ENCODE data around the gene HOXA11.

The HOXA11 gene

DNA sequence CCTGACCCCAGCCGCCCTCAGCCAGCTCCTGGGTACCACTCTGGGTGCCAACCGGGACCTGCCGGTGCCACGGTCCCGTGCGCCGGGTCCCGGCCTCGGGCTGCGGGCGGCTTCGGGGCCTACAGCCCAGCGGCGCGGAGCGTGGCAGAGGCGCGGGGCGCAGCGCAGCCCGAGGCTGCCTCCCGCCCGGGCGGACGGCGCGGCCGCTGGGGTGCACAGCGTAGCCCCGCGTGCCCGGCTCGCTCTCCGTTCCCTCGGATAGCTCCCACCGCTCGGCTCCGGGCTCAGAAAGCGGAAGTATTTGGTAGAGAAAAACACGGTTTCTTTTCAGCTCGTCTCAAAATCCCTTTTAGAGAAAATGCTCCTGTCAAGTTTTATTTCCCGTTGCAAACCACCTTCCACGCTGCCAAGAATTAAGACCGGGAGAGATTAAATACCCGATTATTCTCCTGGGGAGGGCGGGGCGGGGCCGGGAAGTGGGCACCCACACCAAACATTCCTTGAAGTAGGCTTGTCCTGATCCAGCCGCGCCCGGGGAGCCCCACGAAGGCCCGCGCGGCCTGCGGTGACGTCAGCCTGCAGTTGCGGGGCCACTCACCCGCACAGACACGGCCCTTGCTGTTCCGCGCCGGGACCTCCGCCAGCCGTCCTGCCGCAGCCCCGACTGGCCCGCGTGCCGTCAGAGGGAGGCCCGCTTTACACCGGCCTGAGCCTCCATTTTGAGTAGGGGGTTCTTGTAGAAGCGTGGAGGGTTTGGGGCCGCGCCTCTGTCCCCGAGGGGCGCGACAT lies 7.7 kb upstream of the HOXA11 start:
- peak; percentile 53 for DNase-seq

DNA sequence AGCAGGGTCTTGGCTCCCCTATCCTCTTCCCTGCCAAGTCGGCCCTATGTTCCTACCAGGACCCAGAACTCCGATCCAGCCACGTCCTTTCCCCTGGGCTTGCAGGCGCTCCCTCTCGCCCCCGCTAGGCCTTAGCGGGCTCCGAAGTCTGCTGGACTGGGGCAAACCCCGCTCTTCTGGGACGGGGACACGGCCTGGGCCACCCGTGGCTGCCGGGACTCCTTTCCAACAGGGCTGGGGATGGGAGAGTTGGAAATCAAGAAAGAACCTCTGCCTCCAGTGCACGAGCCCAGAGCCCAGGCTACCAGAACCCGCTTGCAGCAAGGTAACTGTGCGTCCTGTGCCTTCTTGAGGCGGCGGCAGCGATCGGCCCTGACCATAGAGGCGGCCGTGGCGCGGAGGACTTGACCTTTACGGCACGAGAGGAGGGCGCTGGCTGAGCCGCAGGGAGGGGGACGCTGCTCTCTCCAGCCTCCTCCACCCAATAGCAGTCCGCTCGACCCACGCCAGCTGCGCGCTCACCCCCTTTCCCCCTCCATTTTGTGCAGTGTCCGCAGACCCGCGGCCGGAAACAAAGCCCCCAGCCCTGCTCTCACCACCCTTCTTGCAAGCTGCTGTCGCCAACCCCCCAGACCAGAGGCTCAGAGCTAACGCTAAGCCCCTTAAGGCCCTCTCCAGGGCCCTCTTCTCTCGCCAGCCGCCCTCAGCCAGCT lies 7.0 kb upstream of the HOXA11 start:
- DNase-seq: peak; percentile 57

DNA sequence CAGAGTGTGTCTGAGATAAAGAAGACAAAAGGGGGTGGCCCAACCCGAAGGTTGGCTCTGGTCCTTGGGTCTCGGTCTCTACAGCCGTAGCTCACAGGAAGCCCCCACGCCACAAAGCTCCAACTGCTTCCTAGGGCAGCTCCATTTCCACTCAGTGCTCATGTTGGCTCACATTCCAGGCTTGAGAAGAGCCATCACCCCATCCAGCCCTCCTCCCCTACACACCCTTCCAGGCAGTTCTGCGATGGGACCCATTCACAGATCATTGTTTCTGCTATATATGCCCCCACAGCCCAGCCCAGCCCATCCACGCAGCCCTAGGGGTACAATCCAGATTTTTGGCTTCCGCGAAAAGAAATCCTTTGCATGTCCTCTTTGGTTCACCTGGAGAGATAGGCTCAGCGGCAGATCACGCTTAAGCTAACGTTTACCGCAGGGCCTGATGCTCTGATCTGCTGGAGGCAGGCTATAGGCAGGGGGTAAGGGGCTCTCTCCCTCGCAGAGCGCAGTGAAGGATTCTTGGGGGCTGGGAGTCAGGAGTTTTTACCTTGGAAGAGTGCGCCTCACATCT lies 6.2 kb upstream of the HOXA11 start:
- peak; percentile 46 for DNase-seq

DNA sequence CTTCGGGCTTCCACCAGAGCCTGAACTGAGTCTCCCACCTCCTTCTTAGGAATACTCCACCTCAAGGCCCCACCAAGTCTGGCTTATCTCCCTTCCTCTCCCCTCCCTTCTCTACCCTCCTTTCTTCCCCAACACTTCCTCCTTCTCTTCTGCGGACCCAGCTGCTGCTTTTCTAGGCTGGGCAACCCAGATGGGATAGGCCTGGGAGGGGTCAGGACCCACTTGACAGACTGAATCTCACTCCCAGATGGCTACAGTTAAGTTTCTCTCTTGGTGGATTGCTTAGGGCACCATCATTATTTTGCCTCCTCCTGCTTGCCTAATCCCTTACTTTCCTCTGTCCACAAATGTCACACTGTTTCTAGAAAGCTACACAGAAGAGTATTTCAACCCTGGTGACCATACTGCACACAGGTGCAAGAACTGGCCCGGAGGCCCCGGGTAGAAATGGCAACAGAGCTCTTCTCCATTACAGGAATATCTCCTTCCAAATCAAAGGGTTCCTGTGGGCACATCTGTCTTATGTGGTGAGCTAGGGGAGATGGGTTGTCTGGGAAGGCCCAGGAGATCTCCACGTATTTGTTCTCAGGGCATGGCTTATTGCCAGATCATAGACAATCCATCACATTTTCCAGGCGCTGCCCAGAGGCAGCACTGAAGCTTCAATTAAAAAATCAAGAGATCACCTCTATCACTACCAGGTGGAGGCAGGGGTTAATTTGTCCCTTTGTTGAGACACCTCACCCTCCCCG lies 5.1 kb upstream of the HOXA11 start:
- peak; percentile 39 for DNase-seq

DNA sequence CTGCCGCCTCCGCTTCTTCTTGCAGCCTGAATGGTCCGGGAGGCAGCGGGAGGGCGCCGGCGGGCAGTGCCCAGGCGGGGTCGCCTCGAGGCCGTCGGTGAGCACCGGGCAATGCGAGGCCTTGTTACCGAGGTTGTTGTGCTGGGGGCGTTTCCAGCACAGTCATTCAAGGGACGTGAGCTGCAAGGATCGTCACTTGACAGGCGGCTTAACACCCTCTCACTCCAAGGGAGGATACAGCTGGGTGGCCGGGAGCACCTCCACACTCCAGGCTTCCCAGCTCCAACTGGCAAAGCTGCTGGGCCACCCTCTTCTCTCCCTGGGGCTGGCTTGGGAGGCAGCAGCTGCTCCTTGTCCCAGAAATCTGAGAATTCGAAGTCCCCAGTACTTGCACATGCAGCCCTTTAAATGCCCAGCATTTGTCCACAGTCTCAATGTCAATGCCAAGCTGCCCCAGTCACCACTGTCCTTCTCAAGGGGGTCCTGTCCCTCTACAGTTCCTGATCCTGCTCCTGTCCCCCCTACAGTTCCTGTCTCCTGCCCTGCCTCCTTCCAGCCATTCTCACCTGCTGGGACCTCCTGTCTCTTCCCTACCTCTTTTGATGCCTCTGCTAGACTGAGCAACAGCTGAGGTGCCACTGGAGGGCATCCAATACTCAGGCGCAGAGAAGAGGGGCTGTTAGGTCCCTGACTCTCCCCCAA lies 4.4 kb upstream of the HOXA11 start:
- peak; percentile 51 for DNase-seq

DNA sequence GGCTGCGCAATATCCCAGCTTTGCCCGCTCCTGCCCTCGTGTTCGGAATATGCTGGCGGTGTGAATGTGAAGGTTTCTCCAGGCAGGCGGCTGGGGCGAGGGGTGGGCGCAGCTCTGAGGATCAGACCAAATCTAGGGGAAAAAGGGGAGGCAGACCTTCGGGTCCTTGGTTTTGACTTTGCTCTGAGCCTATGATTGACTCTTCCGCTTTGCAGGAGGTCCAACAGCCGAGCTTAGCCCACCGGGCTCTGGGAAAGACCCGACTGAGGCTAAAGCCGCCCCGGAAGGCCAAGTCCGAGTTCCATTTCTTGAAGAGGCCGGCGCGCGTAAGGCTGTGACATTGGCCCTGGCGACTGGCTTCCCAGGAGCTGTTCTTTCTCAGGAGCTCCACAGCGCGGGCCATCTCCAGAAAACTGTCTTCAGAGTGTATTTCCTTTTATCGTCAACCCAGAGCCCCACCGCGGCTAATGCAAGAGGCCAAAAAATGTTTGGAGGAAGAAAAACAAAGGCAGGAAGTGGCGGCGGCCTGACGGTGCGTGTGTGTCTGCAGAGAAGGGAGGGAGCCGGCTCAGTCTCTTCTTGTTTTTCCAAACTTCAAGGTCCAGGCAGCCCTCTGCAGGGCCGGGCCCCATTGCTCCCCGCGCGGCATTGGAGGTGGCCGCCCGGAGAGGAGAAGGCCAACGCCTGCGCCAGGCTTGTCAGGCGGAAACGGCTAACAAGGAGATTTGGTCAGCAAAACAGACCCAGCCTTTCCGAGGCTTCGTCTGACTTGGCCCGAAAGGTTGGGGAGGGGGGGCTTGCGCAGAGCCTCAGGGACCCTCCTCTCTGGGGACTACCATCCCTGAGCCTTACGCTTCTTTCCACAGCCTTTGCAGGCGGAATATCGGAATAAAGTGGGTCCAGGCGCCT lies 3.6 kb upstream of the HOXA11 start:
- DNase-seq: peak; percentile 59

DNA sequence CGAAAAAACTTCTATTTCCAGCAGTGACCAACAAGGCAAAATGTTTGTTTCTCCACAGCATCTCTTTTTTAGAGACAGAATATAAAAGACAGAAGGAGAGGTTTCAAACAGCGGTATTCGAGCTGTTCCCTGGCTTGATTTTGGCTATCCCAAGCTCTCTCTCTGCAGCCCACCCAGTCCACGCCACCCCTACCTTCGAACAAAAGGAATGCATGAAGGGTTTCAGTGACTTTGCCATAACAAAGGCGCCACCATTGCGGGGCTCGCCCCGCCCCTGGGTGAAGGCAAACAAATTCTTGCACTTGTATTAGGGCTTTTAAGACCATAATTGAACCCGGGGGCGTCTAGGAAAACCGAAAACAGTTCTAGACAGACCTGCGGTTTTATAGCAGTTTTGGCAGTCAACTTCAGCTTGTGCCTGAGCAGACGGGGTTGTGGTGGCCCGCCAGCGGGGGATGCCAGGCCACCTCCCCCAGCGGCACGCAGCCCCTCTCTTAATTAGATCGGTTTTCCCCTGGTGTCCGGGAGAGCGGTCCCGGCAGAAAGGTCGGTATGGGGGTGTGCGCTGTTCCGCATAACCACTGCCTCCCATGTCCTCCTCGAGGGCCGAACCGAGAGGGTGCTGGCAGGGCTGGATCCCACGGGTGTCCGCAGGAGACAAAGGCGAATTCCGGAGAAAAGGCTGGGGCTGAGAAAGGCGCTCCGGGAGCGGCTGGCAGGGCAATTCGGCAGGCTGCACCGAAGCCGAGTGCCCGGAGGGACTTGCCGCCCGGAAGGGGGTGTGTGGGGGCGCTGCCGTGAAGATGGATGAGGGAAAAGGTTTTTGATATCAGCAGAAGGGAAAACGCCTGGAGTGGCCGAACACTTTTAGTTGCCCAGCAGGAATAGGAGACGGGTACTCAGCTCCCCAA lies 2.7 kb upstream of the HOXA11 start:
- DNase-seq: peak; percentile 55

DNA sequence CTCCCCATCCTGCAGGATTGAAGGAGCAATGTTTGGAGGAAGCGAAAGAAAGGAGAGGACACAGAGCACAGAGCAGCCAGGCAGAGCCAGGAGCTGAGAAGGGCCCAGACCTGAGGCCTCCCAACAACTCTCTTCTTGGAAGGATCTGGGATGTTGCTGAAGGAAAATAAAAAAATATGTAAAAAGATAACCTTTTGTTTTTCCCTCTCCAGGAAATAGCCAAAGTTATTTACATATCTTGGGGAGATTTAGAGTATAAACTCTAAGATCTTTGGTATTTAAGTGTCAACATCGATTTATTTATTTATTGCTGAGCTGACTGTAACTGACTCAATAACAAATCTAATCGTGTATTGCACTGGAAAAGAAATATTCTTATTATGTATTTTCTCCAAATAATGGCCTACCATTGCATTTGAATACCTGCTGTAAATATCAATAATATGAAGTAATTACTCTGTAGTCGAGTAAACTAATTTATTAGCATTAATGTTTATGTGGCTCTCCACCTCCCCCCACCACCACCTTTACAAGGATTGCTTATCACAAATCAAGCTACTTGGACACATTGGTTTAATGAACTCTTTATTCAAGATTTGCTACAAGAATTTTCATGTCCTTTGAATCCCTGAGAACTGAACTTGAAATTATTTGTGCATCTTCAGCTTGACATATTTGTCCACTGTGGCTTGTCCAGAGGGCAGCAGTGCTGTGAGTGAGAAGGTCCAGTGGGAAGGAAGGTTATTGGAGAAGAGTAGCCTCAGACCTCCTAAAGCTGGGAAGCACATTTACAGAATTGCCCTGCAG lies 1.8 kb upstream of the HOXA11 start:
- DNase-seq: no peak

DNA sequence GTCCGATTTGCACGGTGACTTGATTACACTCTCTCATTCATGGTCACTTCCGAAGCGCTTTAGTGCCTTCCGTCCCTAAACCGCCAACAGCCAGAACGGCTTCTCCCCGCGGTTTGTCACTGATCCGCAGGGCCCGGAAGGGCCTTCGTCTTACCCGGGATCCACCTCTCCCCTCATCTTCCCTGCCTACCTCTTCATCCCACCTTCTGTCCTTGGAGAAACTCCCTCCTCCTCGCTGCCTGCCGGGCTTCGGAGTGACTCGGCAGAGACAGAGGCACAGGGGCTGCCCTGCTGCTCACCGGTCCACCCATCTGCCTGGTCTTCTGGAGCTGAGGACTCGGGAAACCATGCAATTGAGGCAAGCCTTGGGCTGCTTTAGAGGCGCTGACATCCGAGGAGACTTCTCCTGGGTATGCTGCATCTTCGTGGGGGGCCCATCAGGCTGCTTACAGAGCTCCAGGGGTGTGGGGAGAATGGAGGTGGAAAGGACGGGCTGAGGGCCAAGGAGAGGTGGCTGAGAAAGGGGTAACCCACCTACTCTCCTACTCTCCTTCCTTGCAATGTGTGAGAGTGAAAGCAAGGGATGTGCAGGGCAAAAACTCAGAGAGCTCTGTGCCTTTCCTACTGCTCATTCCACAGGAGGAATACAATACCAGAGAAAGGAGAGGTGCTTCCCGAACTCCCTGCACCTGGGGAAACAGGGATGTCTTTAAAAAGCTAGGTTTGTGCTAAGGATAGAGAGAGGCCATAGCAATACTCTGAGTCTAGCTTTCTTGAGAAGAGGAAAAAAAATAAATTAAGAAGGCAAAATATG lies 1.0 kb upstream of the HOXA11 start:
- DNase-seq: peak; percentile 54

DNA sequence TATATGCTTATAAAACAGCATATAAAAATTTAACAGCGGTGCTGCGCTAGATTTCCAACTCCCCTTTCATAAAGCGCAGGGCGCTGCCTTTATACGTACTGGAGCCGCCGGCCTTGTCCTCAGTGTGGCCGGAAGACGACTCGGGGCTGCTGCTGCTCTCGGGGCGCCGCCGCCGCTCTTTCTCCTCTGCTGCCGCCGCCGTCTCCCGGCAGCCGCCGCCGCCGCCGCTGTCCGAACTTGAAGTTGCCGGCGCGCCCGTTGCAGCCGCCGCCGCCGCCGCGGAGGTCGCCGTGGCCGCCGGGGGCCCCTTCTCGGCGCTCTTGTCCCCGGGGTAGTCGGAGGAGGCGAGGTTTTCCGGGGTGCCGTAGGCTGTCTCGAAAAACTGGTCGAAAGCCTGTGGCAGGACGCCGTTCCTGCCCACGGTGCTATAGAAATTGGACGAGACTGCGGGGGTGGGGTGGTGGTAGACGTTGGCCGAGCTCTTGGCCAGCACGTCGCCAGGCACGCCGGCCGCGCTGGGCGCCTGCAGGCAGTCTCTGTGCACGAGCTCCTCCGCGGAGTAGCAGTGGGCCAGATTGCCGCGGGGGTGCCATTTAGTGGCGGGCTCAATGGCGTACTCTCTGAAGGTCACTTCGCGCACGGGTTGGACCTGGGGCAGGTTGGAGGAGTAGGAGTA lies 557 bp downstream of the HOXA11 start:
- DNase-seq: peak; percentile 74

DNA sequence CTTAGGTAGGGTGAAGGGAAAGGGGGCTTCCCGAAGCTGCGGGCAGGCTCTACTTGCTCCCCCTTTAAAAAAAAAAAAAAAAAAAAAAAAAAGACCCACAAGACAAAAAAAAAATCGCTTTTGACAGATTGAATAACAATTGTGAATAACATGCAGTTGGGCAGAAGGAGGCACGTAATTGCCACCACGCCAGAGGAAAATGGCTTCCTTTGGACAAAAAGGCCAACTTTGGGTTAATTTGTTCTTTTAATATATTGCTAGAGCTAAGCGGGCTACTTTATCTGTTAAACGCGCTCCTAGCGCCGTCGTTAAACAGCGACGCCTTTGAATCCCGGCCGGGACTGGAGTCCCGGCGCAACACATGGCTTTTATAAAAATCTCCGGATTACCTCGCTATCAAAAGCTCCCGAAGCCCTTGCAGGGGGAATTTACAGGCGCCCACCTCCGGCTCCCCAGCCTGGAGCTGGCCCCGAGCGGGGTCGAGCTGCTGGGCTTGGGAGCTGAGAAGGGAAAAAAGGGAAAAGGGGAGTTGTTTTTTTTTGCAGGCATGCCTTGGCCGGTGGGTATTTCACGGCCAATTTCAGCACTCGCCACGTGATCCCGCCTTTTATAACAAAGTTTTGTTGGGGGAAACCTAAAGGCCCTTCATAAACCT lies 1.2 kb downstream of the HOXA11 start:
- peak; percentile 56 for DNase-seq

DNA sequence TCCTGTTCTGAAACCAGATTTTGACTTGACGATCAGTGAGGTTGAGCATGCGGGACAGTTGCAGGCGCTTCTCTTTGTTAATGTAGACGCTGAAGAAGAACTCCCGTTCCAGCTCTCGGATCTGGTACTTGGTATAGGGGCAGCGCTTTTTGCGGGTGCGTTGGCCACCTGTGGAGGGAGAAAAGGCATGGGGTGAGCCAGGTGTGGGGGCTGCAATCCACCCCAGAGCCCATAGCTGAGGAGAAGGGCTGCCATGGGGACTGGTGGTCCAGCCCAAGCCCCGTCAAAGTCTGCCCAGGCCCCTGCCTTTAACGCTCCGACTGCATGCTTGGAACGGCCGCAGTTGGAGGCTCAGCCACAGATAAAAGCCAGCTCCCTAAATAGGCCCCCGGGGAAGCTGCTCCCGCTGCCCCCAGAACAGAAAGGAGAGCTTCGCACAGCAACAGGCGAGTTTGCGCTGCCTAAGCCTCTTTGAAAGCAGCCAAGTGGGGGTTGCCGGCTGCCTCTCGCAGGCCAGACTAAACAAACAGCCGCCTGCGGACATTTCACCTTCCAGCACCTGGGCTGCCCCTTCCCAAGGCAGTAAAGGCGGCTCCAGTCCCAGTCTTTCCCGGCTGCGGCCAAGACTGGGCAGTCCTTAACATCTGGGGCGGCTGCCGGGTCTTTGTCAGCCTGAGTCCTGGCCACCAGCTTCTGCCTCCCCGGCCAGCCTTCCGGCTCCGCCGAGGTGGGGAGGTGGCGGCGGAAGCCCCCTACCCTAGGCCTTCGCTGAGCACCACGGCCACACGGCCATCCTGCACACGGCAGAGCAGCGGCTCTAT lies 2.0 kb downstream of the HOXA11 start:
- DNase-seq: peak; percentile 51

DNA sequence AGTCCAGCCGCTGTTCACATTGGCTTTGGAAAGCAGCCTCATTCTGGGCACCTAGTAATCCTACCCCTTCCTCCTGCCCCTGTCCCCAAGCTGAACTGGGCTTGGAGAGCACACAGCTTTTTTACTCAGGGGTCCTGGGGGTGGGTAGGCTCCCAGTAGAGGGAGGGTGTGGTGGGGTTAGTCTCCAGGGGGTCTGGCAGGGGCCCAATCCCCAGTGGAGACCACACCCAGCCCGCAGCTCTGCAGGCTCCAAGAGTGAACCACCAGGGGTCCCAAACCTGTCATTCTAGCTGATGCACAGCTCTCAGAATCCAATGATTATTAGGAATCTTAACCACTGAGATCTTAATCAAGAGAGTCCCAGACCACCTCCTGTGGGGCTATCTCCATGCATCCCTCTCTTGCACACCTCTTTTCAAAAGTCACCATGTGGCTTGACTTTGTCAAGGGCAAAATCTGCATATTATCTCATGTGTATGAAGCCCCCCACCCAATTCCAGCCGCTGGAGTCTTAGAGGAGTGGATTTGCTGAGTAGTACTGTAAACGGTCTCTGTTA lies 2.7 kb downstream of the HOXA11 start:
- peak; percentile 43 for DNase-seq

DNA sequence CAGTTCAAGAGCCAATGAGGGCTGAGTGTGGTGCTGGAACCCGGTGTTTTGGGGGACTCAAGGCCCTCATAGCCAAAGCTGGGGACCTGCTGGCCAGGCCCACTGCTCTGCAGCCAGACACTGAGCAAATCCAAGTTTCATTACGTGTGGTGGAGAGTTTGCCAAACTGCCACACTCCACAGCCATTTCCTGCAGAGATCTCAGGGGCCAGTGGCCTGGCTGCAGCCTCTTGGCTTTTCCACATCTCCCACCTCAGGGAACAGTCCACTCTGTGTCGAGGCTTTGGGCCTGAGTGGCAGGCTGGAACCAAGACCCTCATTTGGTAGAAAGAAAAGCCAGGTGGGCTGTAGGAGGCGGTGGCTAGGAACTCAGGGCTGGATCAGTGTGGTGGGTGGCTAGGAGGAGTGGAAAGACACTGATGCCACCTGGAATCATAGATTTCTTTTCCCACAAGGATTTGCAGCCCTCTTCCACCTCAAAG lies 3.2 kb downstream of the HOXA11 start:
- peak; percentile 41 for DNase-seq

DNA sequence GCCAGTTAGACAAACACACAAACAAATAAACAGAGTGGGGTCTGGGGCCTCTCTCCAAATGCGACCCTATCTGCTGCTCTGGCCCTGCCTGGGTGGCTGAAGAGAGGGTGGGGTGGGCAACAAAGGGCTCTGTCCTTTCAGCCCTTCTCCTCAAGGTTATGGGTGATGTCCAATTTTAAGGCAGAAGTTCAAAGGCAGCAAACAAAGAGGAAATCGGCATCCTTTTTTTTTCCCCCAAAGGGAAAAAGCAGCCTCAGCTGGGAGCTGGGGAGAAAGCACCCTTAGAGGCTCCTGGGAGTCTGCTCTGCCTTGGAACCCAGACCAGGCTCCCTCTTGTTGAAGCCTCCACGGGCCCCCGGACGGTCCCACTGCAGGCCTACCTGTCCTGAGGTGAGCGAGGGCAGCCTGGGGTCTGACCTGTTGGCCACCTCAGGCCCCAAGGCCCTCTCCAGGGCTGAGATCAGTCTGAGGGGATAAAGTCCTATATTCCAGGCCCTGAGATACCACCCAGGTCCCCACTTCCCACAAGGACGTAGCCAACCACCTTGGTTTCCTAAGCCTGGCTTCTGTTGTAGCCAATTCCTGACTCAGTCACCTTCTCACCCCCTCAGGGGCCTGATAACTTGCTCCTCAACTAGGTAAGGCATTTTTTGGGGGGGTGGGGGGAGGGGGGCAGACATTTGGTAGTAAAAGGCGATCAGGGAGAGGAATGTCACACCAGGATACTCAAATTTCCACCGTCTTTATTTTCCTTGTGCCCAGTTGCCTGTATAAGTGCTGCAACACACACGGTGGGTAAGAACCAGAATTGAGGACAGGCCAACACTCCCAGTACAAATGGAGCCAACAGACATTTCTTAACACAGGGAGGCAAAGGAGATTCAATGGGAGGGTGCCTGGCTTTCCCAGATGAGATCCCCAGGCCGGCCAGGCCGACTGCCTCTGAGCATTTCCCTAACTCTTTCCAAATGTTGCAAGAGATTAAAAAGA lies 4.3 kb downstream of the HOXA11 start:
- DNase-seq: peak; percentile 48
